Fibroblast of mammary gland (primary cell): ENCODE results near the gene ZNF74.
"Not testable (repeated sequence)": the region's sequence is repeated elsewhere in the genome, so short reads cannot be mapped to it uniquely, and the experiment has no call there.

Source experiments
- DNase-seq: peaks from one replicate; pipeline ENCODE4 v3.0.0-alpha.2; 2010; ENCODE audit warnings: low read depth
- H3K4me3 ChIP-seq: 2 replicates; pipeline ENCODE4 v1.5.1; 2011; ENCODE audit warnings: low read depth, mild to moderate bottlenecking, low read length, moderate library complexity; ENCODE audit not compliant: control insufficient read depth
- TF ChIP-seq, protein P1 (sequence below): conservative IDR thresholded peaks from 2 replicates; pipeline ENCODE4 v1.5.1; 2011; ENCODE audit warnings: low read depth, low read length, inconsistent platforms; ENCODE audit not compliant: control insufficient read depth, insufficient read depth

The ZNF74 gene

DNA sequence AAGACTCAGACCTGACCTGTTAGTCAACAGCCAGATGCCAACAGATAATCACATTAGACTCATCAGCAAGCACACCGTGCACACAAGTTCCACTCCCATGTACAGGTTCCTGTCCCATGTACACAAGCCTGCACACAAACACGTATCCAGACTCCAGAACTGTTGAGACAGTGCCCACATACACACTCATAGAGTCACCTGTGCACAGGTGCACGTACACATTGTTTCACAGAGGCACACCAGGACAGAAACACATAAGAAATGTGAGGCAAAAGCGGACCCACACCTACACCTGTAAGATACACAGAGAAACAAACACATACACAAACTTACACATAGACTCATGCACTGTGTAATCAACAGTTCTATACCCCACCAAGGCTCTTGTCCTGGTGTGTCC lies 2.7 kb upstream of the ZNF74 start:
- no peak for DNase-seq
- H3K4me3 ChIP-seq, result no peak overlapping the region
- TF ChIP-seq, protein P1, sequence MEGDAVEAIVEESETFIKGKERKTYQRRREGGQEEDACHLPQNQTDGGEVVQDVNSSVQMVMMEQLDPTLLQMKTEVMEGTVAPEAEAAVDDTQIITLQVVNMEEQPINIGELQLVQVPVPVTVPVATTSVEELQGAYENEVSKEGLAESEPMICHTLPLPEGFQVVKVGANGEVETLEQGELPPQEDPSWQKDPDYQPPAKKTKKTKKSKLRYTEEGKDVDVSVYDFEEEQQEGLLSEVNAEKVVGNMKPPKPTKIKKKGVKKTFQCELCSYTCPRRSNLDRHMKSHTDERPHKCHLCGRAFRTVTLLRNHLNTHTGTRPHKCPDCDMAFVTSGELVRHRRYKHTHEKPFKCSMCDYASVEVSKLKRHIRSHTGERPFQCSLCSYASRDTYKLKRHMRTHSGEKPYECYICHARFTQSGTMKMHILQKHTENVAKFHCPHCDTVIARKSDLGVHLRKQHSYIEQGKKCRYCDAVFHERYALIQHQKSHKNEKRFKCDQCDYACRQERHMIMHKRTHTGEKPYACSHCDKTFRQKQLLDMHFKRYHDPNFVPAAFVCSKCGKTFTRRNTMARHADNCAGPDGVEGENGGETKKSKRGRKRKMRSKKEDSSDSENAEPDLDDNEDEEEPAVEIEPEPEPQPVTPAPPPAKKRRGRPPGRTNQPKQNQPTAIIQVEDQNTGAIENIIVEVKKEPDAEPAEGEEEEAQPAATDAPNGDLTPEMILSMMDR, result no peak

DNA sequence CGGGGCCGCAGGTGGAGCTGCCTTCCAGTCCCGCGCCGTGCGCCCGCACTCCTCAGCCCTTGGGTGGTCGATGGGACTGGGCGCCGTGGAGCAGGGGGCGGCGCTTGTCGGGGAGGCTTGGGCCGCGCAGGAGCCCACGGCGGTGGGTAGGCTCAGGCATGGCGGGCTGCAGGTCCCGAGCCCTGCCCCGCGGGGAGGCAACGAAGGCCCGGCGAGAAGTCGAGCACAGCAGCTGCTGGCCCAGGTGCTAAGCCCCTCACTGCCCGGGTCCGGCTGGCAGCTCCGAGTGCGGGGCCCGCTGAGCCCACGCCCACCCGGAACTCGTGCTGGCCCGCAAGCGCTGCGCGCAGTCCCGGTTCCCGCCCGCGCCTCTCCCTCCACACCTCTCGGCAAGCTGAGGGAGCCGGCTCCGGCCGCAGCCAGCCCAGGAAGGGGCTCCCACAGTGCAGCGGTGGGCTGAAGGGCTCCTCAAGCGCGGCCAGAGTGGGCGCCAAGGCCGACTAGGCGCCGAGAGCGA lies 1.5 kb upstream of the ZNF74 start:
- not testable (repeated sequence) for DNase-seq, H3K4me3 ChIP-seq

DNA sequence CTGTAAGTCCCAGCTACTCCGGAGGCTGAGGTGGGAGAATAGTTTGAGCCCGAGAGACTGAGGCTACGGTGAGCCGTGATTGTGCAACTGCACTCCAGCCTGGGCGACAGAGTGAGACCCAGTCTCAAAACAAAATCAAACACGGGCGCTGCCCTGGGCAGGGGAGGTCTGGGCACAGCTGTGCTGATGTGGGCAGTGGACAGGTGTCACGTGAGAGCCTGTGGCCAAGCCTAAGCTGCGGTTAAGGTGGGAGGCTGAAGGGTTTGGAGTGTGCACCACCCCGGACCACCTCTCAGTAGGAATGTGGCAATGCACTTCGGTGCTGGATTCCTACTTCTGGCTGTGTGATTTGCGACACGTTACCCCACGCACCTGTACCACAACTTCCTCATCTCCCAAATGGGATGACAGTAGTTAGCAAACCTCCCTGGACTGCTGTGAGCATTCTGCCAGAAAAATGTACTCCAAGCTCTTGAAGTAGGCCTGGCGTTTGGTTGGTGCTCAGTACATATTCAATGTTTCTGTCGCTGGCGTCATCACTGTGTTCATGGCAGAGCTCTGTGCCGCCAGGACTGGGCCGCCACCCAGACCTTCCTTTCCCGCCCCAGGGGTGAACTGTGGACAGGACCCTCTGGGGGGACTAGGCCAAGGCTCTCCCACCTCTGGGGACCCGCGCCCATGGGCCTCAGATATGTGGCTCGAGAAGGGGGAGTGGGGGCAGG lies 807 bp upstream of the ZNF74 start:
- TF ChIP-seq, protein P1, result no peak
- peak overlapping the region; percentile 72 for H3K4me3 ChIP-seq
- no peak for DNase-seq

DNA sequence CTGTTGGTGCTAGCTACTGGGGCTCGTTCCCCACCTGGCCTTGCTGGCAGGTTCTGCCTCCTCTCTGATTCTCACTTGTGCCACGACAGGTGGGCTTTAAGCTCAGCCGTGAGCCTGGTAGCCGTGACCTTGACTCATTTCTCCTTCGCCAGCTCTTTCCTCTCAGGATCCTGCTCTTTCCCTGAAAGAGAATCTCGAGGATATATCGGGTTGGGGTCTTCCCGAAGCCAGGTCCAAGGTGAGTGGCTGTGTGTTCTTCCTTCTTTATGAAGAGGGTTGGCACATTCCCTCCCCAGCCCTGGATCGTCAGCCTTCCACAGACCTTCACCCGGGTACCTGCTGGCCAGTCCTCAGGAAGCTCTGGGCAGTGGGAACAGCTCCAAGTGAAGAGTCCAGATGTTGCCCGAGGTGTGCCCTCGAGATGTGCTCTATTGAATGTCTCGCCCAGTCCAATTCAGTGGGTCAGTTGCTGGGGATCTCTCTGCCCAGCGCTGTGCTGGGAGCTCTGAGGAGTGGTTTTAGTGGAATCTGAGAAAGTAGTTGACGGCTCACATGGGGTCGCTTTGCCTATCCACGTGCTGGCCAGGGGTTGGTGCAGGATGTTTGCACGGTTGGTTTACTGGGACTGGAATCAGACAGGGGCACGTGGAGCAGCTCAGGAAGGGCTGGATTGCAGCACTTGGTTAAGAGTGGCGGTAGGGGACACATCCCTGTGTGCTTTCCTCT lies 1.4 kb downstream of the ZNF74 start:
- TF ChIP-seq, protein P1, result no peak

DNA sequence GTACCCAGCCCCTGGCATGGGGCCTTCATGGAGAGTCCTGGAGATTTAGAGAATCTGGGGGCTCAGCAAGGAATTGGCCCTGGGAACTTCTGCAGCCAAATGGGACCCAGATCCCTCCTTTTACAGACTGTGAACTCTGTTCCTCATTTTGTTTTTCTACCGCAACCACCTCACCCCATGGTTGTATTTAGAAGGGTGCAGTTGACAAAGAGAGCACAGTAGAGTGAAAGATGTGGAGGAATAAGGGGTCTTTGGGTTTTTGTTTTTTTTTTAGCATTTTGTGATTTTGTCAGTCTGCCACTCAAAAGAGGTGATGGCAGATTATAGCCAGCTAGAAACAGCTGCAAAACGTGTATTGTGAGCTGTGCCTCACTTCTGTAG lies 1.9 kb downstream of the ZNF74 start:
- no peak overlapping the region for H3K4me3 ChIP-seq
- no peak for DNase-seq
- TF ChIP-seq, protein P1, result no peak

More for the DNA sequence above, 1.4 kb downstream of the ZNF74 start:
- no peak for DNase-seq
- H3K4me3 ChIP-seq, result no peak overlapping the region

DNA sequence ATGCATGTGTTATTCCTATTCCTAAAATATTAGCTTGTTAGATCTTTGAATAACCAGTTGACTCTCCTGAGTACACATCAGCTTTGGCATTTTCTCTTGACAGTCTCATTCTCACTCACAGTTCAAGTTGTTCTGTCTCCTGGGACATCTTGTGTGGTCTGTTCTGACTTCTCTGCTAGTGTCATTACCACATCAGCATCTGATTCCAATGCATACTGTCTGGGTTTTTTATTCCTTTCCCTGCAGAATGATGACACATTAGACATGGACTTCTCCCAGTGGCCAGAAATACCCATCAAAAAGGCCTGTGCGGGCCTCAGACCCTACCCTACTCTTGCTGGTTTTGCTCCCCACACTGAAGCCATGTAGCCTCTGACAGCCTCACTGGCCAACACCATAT lies 2.7 kb downstream of the ZNF74 start:
- no peak overlapping the region for H3K4me3 ChIP-seq
- DNase-seq, result peak; percentile 82
- TF ChIP-seq, protein P1, result no peak

DNA sequence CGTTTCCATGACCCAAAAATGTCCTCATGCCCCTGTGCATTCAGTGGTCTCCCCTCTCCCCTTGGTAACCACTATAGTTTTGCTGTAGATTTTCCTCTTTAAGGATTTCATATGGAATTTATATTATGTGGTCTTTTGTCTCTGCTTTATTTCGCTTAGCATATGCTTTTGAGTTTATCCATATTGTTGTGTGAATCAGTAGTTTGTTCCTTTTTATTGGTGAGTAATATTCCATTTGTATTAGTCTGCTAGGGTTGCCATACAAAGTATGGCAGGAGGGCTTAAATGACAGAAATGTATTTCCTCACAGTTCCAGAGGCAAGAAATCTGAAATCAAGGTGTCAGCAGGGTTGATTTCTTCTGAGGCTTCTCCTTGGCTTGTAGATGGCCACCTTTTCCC lies 3.5 kb downstream of the ZNF74 start:
- TF ChIP-seq, protein P1, result no peak
- no peak overlapping the region for H3K4me3 ChIP-seq
- DNase-seq, result no peak
